SU-DHL-6 (cell line): ENCODE data around the gene CHTF8.
"Not testable (repeated sequence)": the region's sequence is repeated elsewhere in the genome, so short reads cannot be mapped to it uniquely, and the experiment has no call there.

ENCODE experiments used
- H2AFZ ChIP-seq: fragments of 200-600 bp; sonication (generic); 2 replicates; pipeline ENCODE4 v1.6.1; 2014; ENCODE audit warnings: low read depth, mild to moderate bottlenecking, moderate library complexity, mixed read lengths, antibody characterized with exemption, low read length; ENCODE audit not compliant: severe bottlenecking
- H3F3A ChIP-seq: fragments of 200-600 bp; shearing (Covaris generic); 2 replicates; pipeline ENCODE4 v1.6.0; 2016; ENCODE audit warnings: antibody characterized with exemption, mild to moderate bottlenecking; ENCODE audit not compliant: insufficient read depth
- H3K27ac ChIP-seq: fragments of 200-600 bp; sonication (generic); 2 replicates; pipeline ENCODE4 v1.5.1; 2016; ENCODE audit warnings: low read depth, mild to moderate bottlenecking, low read length, moderate library complexity, mixed read lengths
- H3K27me3 ChIP-seq: fragments of 200-600 bp; sonication (generic), shearing (Covaris generic); 2 replicates; pipeline ENCODE4 v1.6.0; 2014; ENCODE audit warnings: mild to moderate bottlenecking, low read length
- H3K36me3 ChIP-seq: fragments of 200-600 bp; sonication (generic); 2 replicates; pipeline ENCODE4 v1.6.1; 2014; ENCODE audit warnings: mild to moderate bottlenecking, low read length, mixed read lengths
- H3K4me2 ChIP-seq: fragments of 300-600, 200-600 bp; shearing (Covaris generic), sonication (generic); 2 replicates; pipeline ENCODE4 v1.6.0; 2014; ENCODE audit warnings: low read length, low read depth, mild to moderate bottlenecking; ENCODE audit not compliant: poor library complexity, severe bottlenecking
- H3K4me3 ChIP-seq: fragments of 200-600 bp; sonication (generic); 2 replicates; pipeline ENCODE4 v1.5.1; 2014; ENCODE audit warnings: antibody characterized with exemption, low read length, mild to moderate bottlenecking, mixed read lengths; ENCODE audit not compliant: insufficient read depth, poor library complexity, severe bottlenecking
- H3K79me2 ChIP-seq: fragments of 200-600 bp; sonication (generic); 2 replicates; pipeline ENCODE4 v1.6.1; 2014; ENCODE audit warnings: mild to moderate bottlenecking, low read length, moderate library complexity; ENCODE audit not compliant: insufficient read depth
- H3K9ac ChIP-seq: fragments of 200-600 bp; sonication (generic); 2 replicates; pipeline ENCODE4 v1.7.0; 2014; ENCODE audit warnings: mild to moderate bottlenecking, low read length
- H3K9me2 ChIP-seq: fragments of 200-600 bp; sonication (generic); replicated peaks from 2 replicates; pipeline ENCODE4 v1.6.1; 2014; ENCODE audit warnings: low read length; ENCODE audit not compliant: insufficient read depth
- H3K9me3 ChIP-seq: fragments of 200-600 bp; sonication (generic); 2 replicates; pipeline ENCODE4 v1.6.1; 2014; ENCODE audit warnings: low read length, mixed read lengths; ENCODE audit not compliant: insufficient read depth
- H4K20me1 ChIP-seq: fragments of 200-600 bp; sonication (generic); 2 replicates; pipeline ENCODE4 v1.6.1; 2014; ENCODE audit warnings: low read depth, mild to moderate bottlenecking, antibody characterized with exemption, low read length, moderate library complexity, mixed read lengths
- EZH2phosphoT487 ChIP-seq: fragments of 200-600 bp; sonication (generic), shearing (Covaris generic); conservative IDR thresholded peaks from 2 replicates; pipeline ENCODE4 v1.6.1; 2018; ENCODE audit warnings: mild to moderate bottlenecking, antibody characterized with exemption, low read length, moderate library complexity, mixed read lengths
- TF ChIP-seq, protein P1 (sequence below): fragments of 200-600 bp; sonication (generic); IDR thresholded peaks from one replicate; pipeline ENCODE4 v1.5.1; 2017; ENCODE audit warnings: antibody characterized with exemption, mild to moderate bottlenecking, low read length, moderate library complexity; ENCODE audit not compliant: insufficient read depth, poor library complexity, severe bottlenecking

CHTF8 gene

DNA sequence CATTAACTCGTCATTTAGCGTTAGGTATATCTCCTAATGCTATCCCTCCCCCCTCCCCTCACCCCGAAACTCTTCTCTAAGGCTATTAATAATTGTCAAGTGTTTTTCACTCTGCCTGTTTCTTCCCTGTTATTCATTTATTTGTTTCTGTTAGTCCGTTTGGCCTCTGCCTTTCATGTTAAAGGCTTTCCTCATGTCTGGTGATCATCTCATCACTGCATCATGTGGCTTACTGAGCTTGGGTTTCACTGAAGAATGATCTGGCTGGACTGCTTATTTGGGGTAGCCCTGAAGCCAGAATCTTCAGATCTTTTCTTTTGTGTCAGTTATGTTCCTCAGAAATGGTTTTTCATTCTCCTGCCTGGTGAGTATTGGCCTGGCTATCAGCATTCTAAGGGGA, 9.5 kb upstream of the CHTF8 start:
- Histone ChIP-seq H3K9ac (no peak overlapping the region), H3K79me2 (peaks cover 44% of the 10 kb centered on the region)

DNA sequence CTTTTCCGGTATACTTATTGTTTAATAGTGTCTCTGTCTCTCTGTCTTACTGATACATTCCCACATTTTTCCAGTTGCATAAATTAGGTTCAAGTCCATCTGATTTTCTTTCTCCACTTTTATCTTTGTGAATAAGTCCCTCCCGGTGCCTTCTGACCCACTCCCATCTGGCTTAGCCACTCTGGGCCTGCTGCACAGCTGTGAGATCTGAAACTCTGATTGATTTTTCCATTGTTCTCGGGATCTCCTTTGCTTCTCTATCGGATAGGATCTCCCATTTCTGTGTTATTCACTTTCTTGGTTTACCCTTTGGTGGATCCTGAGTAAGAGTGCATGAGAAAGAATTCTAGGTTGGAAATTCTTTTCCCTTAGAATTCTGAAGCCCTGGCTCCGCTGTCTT, 8.6 kb upstream of the CHTF8 start:
- Histone ChIP-seq H3K9me2 (no peaks in the 10 kb centered on the region), H3K27me3 (no peaks in the 10 kb centered on the region), H3K4me2 (no peak overlapping the region), H3K4me3 (no peak overlapping the region), H3K79me2 (peaks cover 49% of the 10 kb centered on the region), H2AFZ (no peak overlapping the region), H3K27ac (no peak overlapping the region), H3F3A (no peaks in the 10 kb centered on the region), H4K20me1 (peaks cover 4% of the 10 kb centered on the region; the same call in 1 of the 2 replicates), H3K36me3 (peaks cover 51% of the 10 kb centered on the region; the same call in 1 of the 2 replicates), H3K9ac (no peak overlapping the region), H3K9me3 (no peaks in the 10 kb centered on the region)
- TF ChIP-seq EZH2phosphoT487 = no peak
- TF ChIP-seq, protein P1, sequence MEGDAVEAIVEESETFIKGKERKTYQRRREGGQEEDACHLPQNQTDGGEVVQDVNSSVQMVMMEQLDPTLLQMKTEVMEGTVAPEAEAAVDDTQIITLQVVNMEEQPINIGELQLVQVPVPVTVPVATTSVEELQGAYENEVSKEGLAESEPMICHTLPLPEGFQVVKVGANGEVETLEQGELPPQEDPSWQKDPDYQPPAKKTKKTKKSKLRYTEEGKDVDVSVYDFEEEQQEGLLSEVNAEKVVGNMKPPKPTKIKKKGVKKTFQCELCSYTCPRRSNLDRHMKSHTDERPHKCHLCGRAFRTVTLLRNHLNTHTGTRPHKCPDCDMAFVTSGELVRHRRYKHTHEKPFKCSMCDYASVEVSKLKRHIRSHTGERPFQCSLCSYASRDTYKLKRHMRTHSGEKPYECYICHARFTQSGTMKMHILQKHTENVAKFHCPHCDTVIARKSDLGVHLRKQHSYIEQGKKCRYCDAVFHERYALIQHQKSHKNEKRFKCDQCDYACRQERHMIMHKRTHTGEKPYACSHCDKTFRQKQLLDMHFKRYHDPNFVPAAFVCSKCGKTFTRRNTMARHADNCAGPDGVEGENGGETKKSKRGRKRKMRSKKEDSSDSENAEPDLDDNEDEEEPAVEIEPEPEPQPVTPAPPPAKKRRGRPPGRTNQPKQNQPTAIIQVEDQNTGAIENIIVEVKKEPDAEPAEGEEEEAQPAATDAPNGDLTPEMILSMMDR = no peak

More for the DNA sequence above, 9.5 kb upstream of the CHTF8 start:
- H3K9me3 ChIP-seq = no peaks in the 10 kb centered on the region
- no peak overlapping the region for H3K4me2 ChIP-seq
- no peaks in the 10 kb centered on the region for H4K20me1 ChIP-seq
- H3F3A ChIP-seq = no peaks in the 10 kb centered on the region
- H3K27ac ChIP-seq = no peak overlapping the region
- H2AFZ ChIP-seq = no peak overlapping the region
- H3K36me3 ChIP-seq = peaks cover 48% of the 10 kb centered on the region; the same call in 1 of the 2 replicates
- H3K4me3 ChIP-seq = no peak overlapping the region
- TF ChIP-seq, protein P1 = no peak
- no peak for TF ChIP-seq EZH2phosphoT487
- no peaks in the 10 kb centered on the region for H3K9me2 ChIP-seq
- no peaks in the 10 kb centered on the region for H3K27me3 ChIP-seq

DNA sequence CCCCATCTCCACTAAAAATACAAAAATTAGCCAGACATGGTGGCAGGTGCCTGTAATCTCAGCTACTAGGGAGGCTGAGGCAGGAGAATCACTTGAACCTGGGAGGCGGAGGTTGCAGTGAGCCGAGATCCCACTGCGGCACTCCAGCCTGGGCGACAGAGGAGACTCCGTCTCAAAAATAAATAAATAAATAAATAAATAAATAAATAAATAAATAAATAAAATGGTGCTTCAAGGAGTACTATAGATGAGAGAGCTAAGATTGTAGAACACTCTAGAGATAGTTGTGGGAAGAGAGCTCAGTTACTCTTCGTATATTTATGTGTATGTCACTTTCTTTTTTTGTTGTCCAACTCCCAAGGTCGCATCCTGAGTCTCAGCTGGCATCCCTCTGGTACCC, 7.1 kb upstream of the CHTF8 start:
- H3K9ac ChIP-seq, H3K4me2 ChIP-seq, H3K27ac ChIP-seq, H3K27me3 ChIP-seq, H2AFZ ChIP-seq, H3K9me3 ChIP-seq, H3K4me3 ChIP-seq, H3F3A ChIP-seq, H3K9me2 ChIP-seq, H4K20me1 ChIP-seq: not testable (repeated sequence)
- Histone ChIP-seq H3K36me3 (peaks cover 43% of the 10 kb centered on the region; the same call in 1 of the 2 replicates), H3K79me2 (peaks cover 60% of the 10 kb centered on the region)

DNA sequence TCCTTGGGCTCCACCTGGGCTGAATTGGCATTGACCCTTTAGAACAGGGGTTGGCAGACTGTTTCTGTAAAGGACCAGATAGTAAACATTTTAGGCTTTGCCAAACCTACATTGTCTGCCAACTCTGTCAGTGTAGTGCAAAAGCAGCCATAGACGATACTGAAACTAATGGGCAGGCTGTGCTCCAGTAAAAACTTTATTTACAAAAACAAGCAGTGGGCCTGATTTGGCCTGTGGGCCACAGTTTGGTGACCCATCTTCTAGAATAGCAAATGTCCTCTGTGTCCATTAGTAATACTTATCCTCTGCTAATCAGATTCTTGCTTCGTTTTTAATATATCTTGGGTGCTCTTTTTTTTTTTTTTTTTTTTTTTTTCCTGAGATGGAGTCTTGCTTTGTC, 6.2 kb upstream of the CHTF8 start:
- H3F3A ChIP-seq = no peaks in the 10 kb centered on the region
- H3K36me3 ChIP-seq = peaks cover 39% of the 10 kb centered on the region; the same call in 1 of the 2 replicates
- H3K27me3 ChIP-seq = no peaks in the 10 kb centered on the region
- no peak overlapping the region for H2AFZ ChIP-seq
- H3K79me2 ChIP-seq = peaks cover 65% of the 10 kb centered on the region
- H4K20me1 ChIP-seq = peaks cover 4% of the 10 kb centered on the region; the same call in 1 of the 2 replicates
- no peaks in the 10 kb centered on the region for H3K9me3 ChIP-seq
- no peaks in the 10 kb centered on the region for H3K9me2 ChIP-seq
- TF ChIP-seq EZH2phosphoT487 = no peak
- TF ChIP-seq, protein P1 = no peak
- H3K27ac ChIP-seq = no peak overlapping the region
- no peak overlapping the region for H3K4me2 ChIP-seq
- H3K9ac ChIP-seq = no peak overlapping the region
- H3K4me3 ChIP-seq = no peak overlapping the region
